Endothelial cell of umbilical vein (primary cell): ENCODE results near the gene HOXC12. TPM values are rescaled to one million over a fixed set of nuclear protein-coding genes. Genes with fewer than 3 reads are reported as not detected.

Experiments used
- BruUV-seq: library from RNA; stranded (reverse); fragments of 400-500 nt; replicated peaks from 2 replicates; lab custom pipeline; 2021; lab: Mats Ljungman, UMichigan
- CTCF ChIA-PET: fragments of 300-600, 350-600 bp; sonication (Branson Sonifier 250); formaldehyde crosslinking; loops from one replicate; lab custom pipeline; 2021; ENCODE audit warnings: antibody characterized with exemption, inconsistent platforms; lab: Charles Lee
- POLR2A ChIA-PET: fragments of 300-600, 350-600 bp; sonication (Branson Sonifier 250); formaldehyde crosslinking; loops from one replicate; lab custom pipeline; 2021; ENCODE audit warnings: antibody characterized with exemption, inconsistent platforms; lab: Charles Lee
- DNase-seq: peaks from one replicate; pipeline ENCODE4 v3.0.0-alpha.2; 2011; ENCODE audit warnings: low read depth, low spot score
- FAIRE-seq: peaks from 2 replicates; lab custom pipeline; 2011; peaks lifted over from hg19 to GRCh38; lab: Jason Lieb, UNC
- H2AFZ ChIP-seq: 2 replicates; pipeline ENCODE4 v1.6.0; 2012; ENCODE audit warnings: low read depth, low read length, control low read depth, inconsistent platforms
- H3K27ac ChIP-seq: 2 replicates; pipeline ENCODE4 v1.5.1; 2011; ENCODE audit warnings: low read depth, mild to moderate bottlenecking, control low read depth, low read length, moderate library complexity; ENCODE audit not compliant: insufficient read depth
- H3K27me3 ChIP-seq, 2 experiments: 2 replicates each; pipeline versions ENCODE4 v1.6.0 to v1.6.1; 2011; ENCODE audit warnings: low read length in 2 of 2, mixed read lengths in 1 of 2; ENCODE audit not compliant: control insufficient read depth in 2 of 2, insufficient read depth in 2 of 2
- H3K36me3 ChIP-seq, 2 experiments: 2 replicates in 1 of 2; 3 replicates in 1 of 2; pipeline ENCODE4 v1.5.1; 2011; ENCODE audit warnings: low read length in 2 of 2, mild to moderate bottlenecking in 1 of 2, moderate library complexity in 1 of 2; ENCODE audit not compliant: control insufficient read depth in 2 of 2, insufficient read depth in 2 of 2; ENCODE audit errors: extremely low read depth in 1 of 2
- H3K4me1 ChIP-seq: 3 replicates; pipeline ENCODE4 v1.5.1; 2011; ENCODE audit warnings: mild to moderate bottlenecking, low read length; ENCODE audit not compliant: control insufficient read depth, insufficient read depth; ENCODE audit errors: extremely low read depth
- H3K4me2 ChIP-seq: 2 replicates; pipeline ENCODE4 v1.6.1; 2011; ENCODE audit warnings: low read length, control low read depth, mixed read lengths; ENCODE audit not compliant: insufficient read depth
- H3K4me3 ChIP-seq, 3 experiments: fragments of 200-600 bp in 1 of 3; sonication (generic), shearing (Covaris generic) in 1 of 3; replicated peaks in 1 of 3; 2 replicates each; pipeline ENCODE4 v1.5.1; 2011 to 2016; ENCODE audit warnings: control low read depth in 3 of 3, low read length in 3 of 3, mild to moderate bottlenecking in 2 of 3, inconsistent platforms in 1 of 3, low read depth in 1 of 3, moderate library complexity in 1 of 3; ENCODE audit not compliant: insufficient read depth in 1 of 3
- H3K79me2 ChIP-seq: 2 replicates; pipeline ENCODE4 v1.6.0; 2012; ENCODE audit warnings: low read length, inconsistent platforms; ENCODE audit not compliant: control insufficient read depth, insufficient read depth
- H3K9ac ChIP-seq: replicated peaks from 2 replicates; pipeline ENCODE3; 2011; ENCODE audit warnings: low read length, control low read depth; ENCODE audit not compliant: insufficient read depth; ENCODE audit errors: extremely low read depth
- H3K9me1 ChIP-seq: replicated peaks from 3 replicates; pipeline ENCODE4 v1.6.0; 2011; ENCODE audit warnings: mild to moderate bottlenecking, low read length; ENCODE audit not compliant: control insufficient read depth, insufficient read depth; ENCODE audit errors: extremely low read depth
- H3K9me3 ChIP-seq: replicated peaks from 2 replicates; pipeline ENCODE4 v1.5.1; 2012; ENCODE audit warnings: low read length, inconsistent platforms; ENCODE audit not compliant: control insufficient read depth, insufficient read depth
- H4K20me1 ChIP-seq: replicated peaks from 2 replicates; pipeline ENCODE3; 2011; ENCODE audit warnings: mild to moderate bottlenecking, low read length; ENCODE audit not compliant: control insufficient read depth, insufficient read depth; ENCODE audit errors: extremely low read depth
- CTCF ChIP-seq, 2 donors: IDR thresholded peaks; 1 replicate in 1 of 2; 2 replicates in 1 of 2; pipeline ENCODE4 v1.5.1; 2011; ENCODE audit warnings: low read length in 2 of 2, mild to moderate bottlenecking in 2 of 2, moderate library complexity in 2 of 2, control low read depth in 1 of 2, inconsistent platforms in 1 of 2, low read depth in 1 of 2; ENCODE audit not compliant: insufficient read depth in 1 of 2; ENCODE audit errors: extremely low read depth in 1 of 2
- EZH2 ChIP-seq: IDR thresholded peaks from 2 replicates; pipeline ENCODE4 v1.6.1; 2012; ENCODE audit warnings: borderline replicate concordance, low read depth, mild to moderate bottlenecking, moderate library complexity, low read length, inconsistent platforms; ENCODE audit not compliant: severe bottlenecking
- FOS ChIP-seq: IDR thresholded peaks from 2 replicates; pipeline ENCODE4 v1.6.1; 2011; ENCODE audit warnings: mild to moderate bottlenecking, low read length, moderate library complexity, borderline replicate concordance; ENCODE audit not compliant: insufficient read depth
- JUN ChIP-seq: IDR thresholded peaks from 2 replicates; pipeline ENCODE4 v1.6.1; 2011; ENCODE audit warnings: borderline replicate concordance, low read depth; ENCODE audit not compliant: insufficient read length, insufficient read depth
- MYC ChIP-seq: IDR thresholded peaks from one replicate; pipeline ENCODE4 v1.6.1; 2011; ENCODE audit warnings: mild to moderate bottlenecking, low read depth, low read length
- POLR2A ChIP-seq: IDR thresholded peaks from 2 replicates; pipeline ENCODE4 v1.6.1; 2012; ENCODE audit warnings: low read depth, mild to moderate bottlenecking, control low read depth, low read length
- POLR2AphosphoS5 ChIP-seq: IDR thresholded peaks from 2 replicates; pipeline ENCODE4 v1.6.1; 2012; ENCODE audit warnings: low read depth, mild to moderate bottlenecking, control low read depth, low read length, moderate library complexity; ENCODE audit not compliant: insufficient read depth
- dilution Hi-C: fragments of 300-500 bp; cut with MboI; formaldehyde crosslinking; loops from one replicate; pipeline ENCODE4 v1.15.0; 2019; ENCODE audit warnings: low sequenced_read_pairs; ENCODE audit not compliant: extremely low pct_ligation_motif_present
- intact Hi-C: fragments of 100-400 bp; cut with micrococcal nuclease; formaldehyde crosslinking; loops from one replicate; pipeline ENCODE4 v1.10.0; 2022
- polyA plus RNA-seq, 4 experiments: library from polyadenylated mRNA; depleted of rRNA in 3 of 4; stranded (reverse) in 3 of 4; unstranded in 1 of 4; fragments of >200 nt; gene quantifications; 2 replicates each; pipeline versions ENCODE4 v1.2.1 to v1.2.3, GENCODE V29; 2011 to 2012; ENCODE audit warnings: missing spikeins in 1 of 4
- total RNA-seq: library from RNA; stranded (reverse); gene quantifications from 2 replicates; pipeline ENCODE4 v1.2.3, GENCODE V29; 2021

Gene HOXC12
- total and polyA plus RNA-seq, 2 donors (not counting 3 experiments of a cell fraction or from before 2014, with no cell fraction given) = not detected

GRCh38 chr12:53958128-53958527, 3.4 kb downstream of the HOXC12 start:
- no peak overlapping the region for H3K27ac ChIP-seq
- dilution Hi-C loops (no loop called here), intact Hi-C loops (no loop called here)
- FAIRE-seq (no peak), DNase-seq (no peak)
- no peaks in the 10 kb centered on the region for H4K20me1 ChIP-seq
- H3K4me3 ChIP-seq = no peak overlapping the region
- CTCF ChIA-PET = no interaction called here
- no peaks in the 10 kb centered on the region for H3K36me3 ChIP-seq
- no peaks in the 10 kb centered on the region for H3K4me1 ChIP-seq
- TF ChIP-seq MYC (no peak), POLR2A (no peak), EZH2 (no peak), FOS (no peak)
- no peak overlapping the region for H3K9ac ChIP-seq
- H3K79me2 ChIP-seq = no peaks in the 10 kb centered on the region
- H2AFZ ChIP-seq = no peak overlapping the region
- no peaks in the 10 kb centered on the region for H3K9me1 ChIP-seq
- no TSS peak for BruUV-seq
- H3K4me2 ChIP-seq = no peak overlapping the region
- H3K27me3 ChIP-seq = peaks cover 87 to 98% of the 10 kb centered on the region in 2 experiments
- no peaks in the 10 kb centered on the region for H3K9me3 ChIP-seq
- POLR2A ChIA-PET = no interaction called here

GRCh38 chr12:53959314-53959713, 4.6 kb downstream of the HOXC12 start:
- TF ChIP-seq CTCF (IDR thresholded peaks at IDR 0.05; ENCODE audit: extremely low read depth in 1 of 2, insufficient read depth in 1 of 2, low read depth in 1 of 2, low read length in 2 of 2) = no peak
- TF ChIP-seq EZH2 = no peak
- TF ChIP-seq POLR2AphosphoS5 = no peak
- no peak for TF ChIP-seq FOS
- no peak for TF ChIP-seq JUN
- no peak overlapping the region for H2AFZ ChIP-seq
- H4K20me1 ChIP-seq = no peaks in the 10 kb centered on the region
- H3K9ac ChIP-seq = no peak overlapping the region
- CTCF ChIA-PET = no interaction called here
- FAIRE-seq (no peak), DNase-seq (no peak)
- H3K27me3 ChIP-seq = peaks cover 86 to 98% of the 10 kb centered on the region in 2 experiments
- H3K4me3 ChIP-seq = no peak overlapping the region
- intact Hi-C loops (no loop called here), dilution Hi-C loops (no loop called here)
- H3K9me1 ChIP-seq = no peaks in the 10 kb centered on the region
- BruUV-seq = no TSS peak
- no peaks in the 10 kb centered on the region for H3K36me3 ChIP-seq
- H3K27ac ChIP-seq = no peak overlapping the region
- no peaks in the 10 kb centered on the region for H3K9me3 ChIP-seq
- H3K79me2 ChIP-seq = no peaks in the 10 kb centered on the region
- H3K4me2 ChIP-seq = no peak overlapping the region
- no peaks in the 10 kb centered on the region for H3K4me1 ChIP-seq
- POLR2A ChIA-PET = no interaction called here
